Measurements from ENCODE around the gene BST1.

Gene BST1

DNA sequence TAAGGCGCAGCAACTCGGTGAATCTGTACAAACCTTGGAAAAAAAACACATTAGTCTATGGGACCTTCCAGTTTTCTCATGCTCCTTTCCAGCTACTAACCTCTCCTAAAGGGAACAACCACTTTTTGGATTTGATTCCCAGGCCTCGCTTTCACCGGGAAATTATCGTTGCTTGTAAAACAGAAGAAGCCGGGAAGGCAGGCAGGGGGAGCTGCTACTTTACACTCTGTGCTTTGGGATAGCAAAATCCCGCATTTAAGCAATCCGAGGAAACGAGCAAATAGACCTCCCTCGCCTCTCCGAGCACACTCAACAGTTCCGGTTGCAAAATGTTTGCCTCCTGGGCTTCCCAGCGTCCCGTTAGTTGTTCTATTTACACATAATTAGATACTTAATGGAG lies 76.4 kb downstream of the BST1 start:
- no peak for DNase-seq (ENCODE audit: low spot score)

DNA sequence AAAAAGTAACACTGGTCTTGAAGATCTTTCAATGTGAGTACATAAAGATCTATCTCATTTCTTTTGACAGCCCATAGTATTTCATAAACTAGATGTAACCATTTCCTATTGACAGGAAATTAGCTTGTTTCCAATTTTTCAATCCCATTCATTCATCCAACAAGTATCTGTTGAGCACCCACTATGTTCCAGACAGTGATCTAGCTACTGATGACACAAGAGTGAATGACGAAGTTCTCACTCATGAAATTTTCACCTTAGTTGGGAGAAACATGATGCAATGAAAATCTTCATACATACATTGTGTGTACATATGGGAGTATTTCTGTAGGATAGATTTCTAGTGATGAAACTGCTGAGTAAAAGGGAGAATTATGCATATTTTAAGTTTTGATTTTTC lies 76.9 kb downstream of the BST1 start:
- DNase-seq (ENCODE audit: low spot score), result no peak

DNA sequence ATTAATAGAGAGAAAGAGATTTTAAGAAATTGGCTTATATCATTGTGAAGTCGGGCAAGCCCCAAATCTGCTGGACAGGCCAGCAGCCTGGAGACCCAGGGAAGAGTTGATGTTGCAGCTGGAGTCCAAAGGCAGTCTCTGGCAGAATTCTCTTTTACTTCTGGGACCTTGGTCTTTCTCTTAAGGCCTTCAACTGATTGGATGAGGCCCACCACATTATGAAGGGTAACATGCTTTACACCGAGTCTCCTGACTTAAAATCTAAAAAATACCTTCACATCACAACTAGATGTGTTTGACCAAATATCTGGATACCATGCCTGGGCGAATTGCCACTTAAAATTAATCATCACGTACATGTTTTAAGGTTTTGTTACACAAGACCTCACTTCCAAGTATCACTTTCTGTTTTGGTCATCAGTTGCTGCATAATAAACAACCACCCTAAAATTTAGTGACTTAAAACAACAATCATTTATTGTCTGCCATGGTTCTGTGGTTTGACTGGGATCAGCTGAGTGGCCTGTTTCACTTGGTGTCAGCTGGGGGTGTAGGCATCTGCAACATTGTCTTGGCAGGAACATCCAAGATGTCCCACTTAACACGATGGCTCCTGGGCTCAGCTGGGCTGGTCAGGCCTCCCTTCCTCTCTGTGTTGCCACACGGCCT lies 78.7 kb downstream of the BST1 start:
- no peak for DNase-seq (ENCODE audit: low spot score)

Measured in SW480 (cell line).